ENCODE measurements around the gene KCNT2. TPM values are rescaled to one million over a fixed set of nuclear protein-coding genes. Genes with fewer than 3 reads are reported as not detected.
"Not testable (repeated sequence)": the region's sequence is repeated elsewhere in the genome, so short reads cannot be mapped to it uniquely, and the experiment has no call there.

The KCNT2 gene
- total RNA-seq, 1 donor from 2014 or later, result not detected

GRCh38 chr1:196559314-196559713 is 48.9 kb downstream of the KCNT2 start:
- H3K36me3 Mint-ChIP-seq (ENCODE audit: low read depth), result no peaks in the 10 kb centered on the region
- H3K27ac Mint-ChIP-seq, result no peak overlapping the region
- intact Hi-C loops (cut with micrococcal nuclease), result no loop called here
- no peak for DNase-seq
- no peak overlapping the region for H3K4me3 Mint-ChIP-seq
- no peaks in the 10 kb centered on the region for H3K27me3 Mint-ChIP-seq
- H3K9me3 Mint-ChIP-seq, result no peaks in the 10 kb centered on the region
- H3K4me1 Mint-ChIP-seq, result no peaks in the 10 kb centered on the region

DNA sequence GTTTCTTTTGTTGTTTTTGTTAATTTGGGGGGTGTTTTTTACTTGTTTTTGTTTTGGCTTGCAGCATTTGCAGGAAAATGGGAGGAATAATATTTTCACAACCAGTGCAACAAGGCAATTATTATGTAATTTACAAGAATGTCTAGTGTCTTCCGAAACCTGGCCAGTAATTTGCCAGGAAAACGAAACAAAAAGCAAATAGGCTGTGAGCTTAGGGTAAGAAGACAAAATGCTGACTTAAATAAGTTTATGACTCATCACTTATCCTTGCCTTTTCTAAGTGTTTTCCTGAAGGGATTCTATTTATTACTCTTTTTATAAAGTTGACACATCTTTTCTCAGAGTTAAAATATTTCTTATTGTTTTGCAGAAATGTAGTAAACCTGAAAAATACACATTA is 49.8 kb downstream of the KCNT2 start:
- Mint-ChIP-seq H3K9me3 (no peaks in the 10 kb centered on the region), H3K4me3 (no peak overlapping the region), H3K27me3 (no peaks in the 10 kb centered on the region)

GRCh38 chr1:196557797-196558196 is 50.4 kb downstream of the KCNT2 start:
- Mint-ChIP-seq H3K4me1 (no peaks in the 10 kb centered on the region), H3K9me3 (no peaks in the 10 kb centered on the region), H3K27me3 (no peaks in the 10 kb centered on the region), H3K36me3 (ENCODE audit: low read depth) (no peaks in the 10 kb centered on the region), H3K4me3 (no peak overlapping the region), H3K27ac (no peak overlapping the region)
- intact Hi-C loops (cut with micrococcal nuclease), result no loop called here
- DNase-seq, result no peak

More for the DNA sequence above, 49.8 kb downstream of the KCNT2 start:
- DNase-seq, result no peak
- Mint-ChIP-seq H3K27ac (no peak overlapping the region), H3K36me3 (ENCODE audit: low read depth) (no peaks in the 10 kb centered on the region), H3K4me1 (no peaks in the 10 kb centered on the region)
- intact Hi-C loops (cut with micrococcal nuclease), result no loop called here

- Mint-ChIP-seq H3K4me1 (no peaks in the 10 kb centered on the region), H3K27ac (no peak overlapping the region), H3K36me3 (ENCODE audit: low read depth) (no peaks in the 10 kb centered on the region), H3K4me3 (no peak overlapping the region), H3K27me3 (no peaks in the 10 kb centered on the region), H3K9me3 (no peaks in the 10 kb centered on the region)
- intact Hi-C loops (cut with micrococcal nuclease), result no loop called here
- DNase-seq, result no peak
Observed at GRCh38 chr1:196550731-196551130, 57.5 kb downstream of the KCNT2 start.

DNA sequence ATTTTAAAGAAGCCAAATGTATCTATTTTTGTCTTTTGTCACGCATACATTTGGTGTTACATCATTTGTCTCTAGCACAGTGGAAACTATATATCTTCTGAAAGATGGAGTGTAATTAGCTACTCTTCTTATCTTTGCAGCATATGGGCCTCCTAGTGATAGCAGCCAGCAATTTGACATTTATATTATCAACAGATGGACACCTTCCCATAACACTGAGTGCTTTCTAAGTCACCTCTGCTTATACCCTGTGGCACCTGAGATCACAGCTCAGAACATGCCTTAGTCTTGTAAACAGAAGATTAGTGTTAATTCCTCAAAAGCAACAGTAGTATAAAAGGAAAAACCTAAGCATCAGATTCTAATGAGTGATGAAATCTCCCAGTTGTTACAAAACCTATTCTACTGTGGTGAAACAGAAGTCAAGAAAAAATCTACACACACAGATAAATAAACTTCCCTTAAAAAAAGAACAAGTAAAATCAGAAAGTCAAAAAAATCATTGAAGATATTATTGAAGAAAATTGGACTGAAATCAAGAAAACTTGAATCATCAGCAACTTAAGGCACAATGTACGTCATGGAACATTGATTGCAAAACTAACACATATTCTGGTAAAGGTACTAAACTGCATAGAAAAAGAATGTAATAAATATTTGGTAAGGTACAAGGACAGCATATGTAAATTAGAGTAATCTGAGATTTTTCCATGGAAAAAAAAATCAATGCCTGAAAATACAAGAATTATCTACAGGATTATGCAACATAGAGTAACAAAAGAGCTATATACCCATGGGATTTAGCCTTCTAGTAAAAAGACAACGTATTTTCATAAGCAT is 61.7 kb downstream of the KCNT2 start:
- Mint-ChIP-seq H3K36me3 (ENCODE audit: low read depth) (no peaks in the 10 kb centered on the region), H3K9me3 (no peaks in the 10 kb centered on the region), H3K27me3 (no peaks in the 10 kb centered on the region), H3K4me1 (no peaks in the 10 kb centered on the region), H3K4me3 (no peak overlapping the region), H3K27ac (no peak overlapping the region)
- DNase-seq, result no peak
- intact Hi-C loops (cut with micrococcal nuclease), result no loop called here

DNA sequence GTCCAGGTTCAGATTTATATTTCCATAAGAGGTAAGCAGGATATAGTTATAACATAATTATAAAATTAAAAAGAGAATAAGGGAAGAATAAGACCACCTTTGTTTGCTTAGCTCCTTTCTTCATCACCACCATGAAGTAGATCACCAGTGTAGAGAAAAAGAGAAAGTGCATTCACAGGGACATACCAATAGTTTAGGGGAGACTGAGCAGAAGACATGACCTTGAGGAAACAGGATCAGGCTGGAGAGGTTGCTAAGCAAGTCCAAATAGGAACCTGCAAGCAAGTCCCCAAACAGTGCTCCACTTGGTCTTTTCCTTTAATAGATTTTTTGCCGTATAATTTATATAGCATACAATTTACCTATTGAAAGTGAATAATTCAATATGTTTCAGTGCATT is 63.0 kb downstream of the KCNT2 start:
- no peaks in the 10 kb centered on the region for H3K9me3 Mint-ChIP-seq
- no peak overlapping the region for H3K27ac Mint-ChIP-seq
- H3K36me3 Mint-ChIP-seq (ENCODE audit: low read depth), result no peaks in the 10 kb centered on the region
- no peaks in the 10 kb centered on the region for H3K4me1 Mint-ChIP-seq
- H3K4me3 Mint-ChIP-seq, result no peak overlapping the region
- intact Hi-C loops (cut with micrococcal nuclease), result no loop called here
- no peak for DNase-seq
- no peaks in the 10 kb centered on the region for H3K27me3 Mint-ChIP-seq

DNA sequence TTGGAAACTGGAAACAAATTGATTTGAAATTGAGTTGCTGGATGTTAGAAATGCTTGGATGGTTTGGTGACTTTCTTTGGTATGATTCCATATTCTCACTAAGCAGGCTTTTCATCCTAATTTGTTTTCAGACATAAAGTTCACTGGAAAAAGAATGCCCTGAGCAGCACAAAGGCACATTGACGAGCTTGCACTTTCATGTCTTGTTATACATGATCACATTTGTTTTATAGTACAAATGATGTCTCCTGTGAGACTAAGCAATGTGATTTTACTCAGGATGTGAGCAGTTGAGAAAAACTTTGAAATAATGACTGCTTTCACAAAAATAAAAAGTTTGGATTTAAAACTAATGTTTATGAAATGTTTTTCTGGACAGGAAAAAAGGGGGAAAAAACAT is 63.6 kb downstream of the KCNT2 start:
- Mint-ChIP-seq H3K4me3 (no peak overlapping the region), H3K27me3 (no peaks in the 10 kb centered on the region), H3K27ac (no peak overlapping the region), H3K4me1 (no peaks in the 10 kb centered on the region), H3K9me3 (no peaks in the 10 kb centered on the region), H3K36me3 (ENCODE audit: low read depth) (no peaks in the 10 kb centered on the region)
- intact Hi-C loops (cut with micrococcal nuclease), result no loop called here
- no peak for DNase-seq

DNA sequence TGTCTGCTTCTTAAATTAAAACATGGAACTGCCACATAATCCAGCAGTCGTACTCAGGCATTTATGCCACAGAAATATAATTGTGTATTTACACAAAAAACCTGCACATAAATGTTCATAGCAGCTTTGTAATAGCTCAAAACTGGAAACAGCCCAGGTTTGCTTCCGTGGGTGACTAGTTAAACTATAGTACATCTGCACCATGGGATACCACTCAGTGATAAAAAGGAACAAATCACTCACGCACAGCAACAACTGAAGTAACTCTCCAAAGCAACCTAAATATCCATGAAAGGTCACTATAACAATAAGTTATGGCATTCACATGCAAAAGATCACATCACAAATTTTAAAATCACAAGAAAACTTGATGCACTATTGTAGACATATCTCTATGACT is 64.4 kb downstream of the KCNT2 start:
- no peaks in the 10 kb centered on the region for H3K27me3 Mint-ChIP-seq
- H3K4me1 Mint-ChIP-seq, result no peaks in the 10 kb centered on the region
- no peaks in the 10 kb centered on the region for H3K9me3 Mint-ChIP-seq
- intact Hi-C loops (cut with micrococcal nuclease), result no loop called here
- no peak overlapping the region for H3K4me3 Mint-ChIP-seq
- DNase-seq, result no peak
- no peak overlapping the region for H3K27ac Mint-ChIP-seq
- no peaks in the 10 kb centered on the region for H3K36me3 Mint-ChIP-seq (ENCODE audit: low read depth)

DNA sequence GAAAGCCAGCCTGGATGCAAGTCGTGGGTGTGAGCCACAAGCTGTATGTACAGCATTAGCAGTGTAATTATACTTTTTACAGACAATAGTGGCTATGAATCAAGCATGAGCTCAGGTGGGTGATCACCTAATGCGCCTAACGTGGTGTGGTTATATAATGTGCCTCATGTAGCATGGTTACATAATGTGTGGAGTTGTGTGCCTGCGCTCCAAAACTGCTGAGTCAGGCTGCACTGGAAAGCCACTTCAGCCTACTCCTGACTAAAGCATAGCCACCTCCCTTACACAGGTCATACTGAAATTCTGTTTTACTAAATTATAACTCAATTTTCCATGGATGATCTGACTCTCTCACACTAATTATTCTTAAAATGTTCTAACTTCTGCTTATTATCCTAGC is 69.8 kb downstream of the KCNT2 start:
- Mint-ChIP-seq H3K27me3 (no peaks in the 10 kb centered on the region), H3K4me1 (no peaks in the 10 kb centered on the region), H3K9me3 (peaks cover 3% of the 10 kb centered on the region), H3K36me3 (ENCODE audit: low read depth) (no peaks in the 10 kb centered on the region), H3K27ac (no peak overlapping the region), H3K4me3 (no peak overlapping the region)
- no peak for DNase-seq
- intact Hi-C loops (cut with micrococcal nuclease), result no loop called here

- no peak overlapping the region for H3K4me3 Mint-ChIP-seq
- no peak overlapping the region for H3K27ac Mint-ChIP-seq
- H3K4me1 Mint-ChIP-seq, result no peaks in the 10 kb centered on the region
- H3K36me3 Mint-ChIP-seq (ENCODE audit: low read depth), result no peaks in the 10 kb centered on the region
- peaks cover 3% of the 10 kb centered on the region for H3K9me3 Mint-ChIP-seq
- no peak for DNase-seq
- no peaks in the 10 kb centered on the region for H3K27me3 Mint-ChIP-seq
- intact Hi-C loops (cut with micrococcal nuclease), result no loop called here
Observed at GRCh38 chr1:196535727-196536126, 72.5 kb downstream of the KCNT2 start.

GRCh38 chr1:196531737-196532524 is 76.3 kb downstream of the KCNT2 start:
- Mint-ChIP-seq H3K9me3 (peaks cover 3% of the 10 kb centered on the region), H3K36me3 (ENCODE audit: low read depth) (no peaks in the 10 kb centered on the region), H3K4me3 (no peak overlapping the region), H3K27me3 (no peaks in the 10 kb centered on the region), H3K4me1 (no peaks in the 10 kb centered on the region), H3K27ac (no peak overlapping the region)
- DNase-seq, result no peak
- intact Hi-C loops (cut with micrococcal nuclease), result no loop called here

GRCh38 chr1:196527919-196528318 is 80.3 kb downstream of the KCNT2 start:
- DNase-seq, result no peak
- peaks cover 3% of the 10 kb centered on the region for H3K9me3 Mint-ChIP-seq
- no peaks in the 10 kb centered on the region for H3K36me3 Mint-ChIP-seq (ENCODE audit: low read depth)
- intact Hi-C loops (cut with micrococcal nuclease), result no loop called here
- H3K4me3 Mint-ChIP-seq, result no peak overlapping the region
- H3K27ac Mint-ChIP-seq, result no peak overlapping the region
- no peaks in the 10 kb centered on the region for H3K27me3 Mint-ChIP-seq
- no peaks in the 10 kb centered on the region for H3K4me1 Mint-ChIP-seq

- H3K9me3 Mint-ChIP-seq; intact Hi-C loops (cut with micrococcal nuclease); H3K27ac Mint-ChIP-seq; H3K27me3 Mint-ChIP-seq; H3K4me1 Mint-ChIP-seq; DNase-seq; H3K36me3 Mint-ChIP-seq (ENCODE audit: low read depth); H3K4me3 Mint-ChIP-seq: not testable (repeated sequence)
Observed at GRCh38 chr1:196522574-196523345, 85.5 kb downstream of the KCNT2 start.

DNA sequence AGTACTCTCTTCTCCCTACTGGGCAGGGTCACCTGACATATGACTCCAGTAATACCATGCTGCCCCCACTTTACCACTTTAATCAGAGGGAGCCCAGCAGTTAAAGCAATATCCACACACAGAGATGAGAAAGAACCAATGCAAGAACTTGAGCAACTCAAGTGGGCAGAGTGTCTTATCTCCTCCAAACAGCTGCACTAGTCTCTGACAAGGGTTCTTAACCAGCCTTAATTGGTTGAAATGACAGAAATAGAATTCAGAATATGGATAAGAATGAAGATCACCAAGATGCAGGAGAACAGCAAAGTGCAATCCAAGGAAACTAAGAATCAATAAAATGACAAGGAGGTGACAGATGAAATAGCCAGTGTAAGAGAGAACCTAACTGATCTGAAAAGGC is 91.0 kb downstream of the KCNT2 start:
- Mint-ChIP-seq H3K27me3 (no peaks in the 10 kb centered on the region), H3K27ac (no peak overlapping the region), H3K4me1 (no peaks in the 10 kb centered on the region), H3K9me3 (no peaks in the 10 kb centered on the region), H3K36me3 (ENCODE audit: low read depth) (no peaks in the 10 kb centered on the region), H3K4me3 (no peak overlapping the region)
- no peak for DNase-seq
- intact Hi-C loops (cut with micrococcal nuclease), result no loop called here

Measured in activated CD4-positive, alpha-beta T cell treated with anti-CD3 and anti-CD28 coated beads, Interleukin-2, amount 10 ng/mL, durations not matched to agents 24 days and 14 days (primary cell).